Smooth muscle cell of the umbilical artery (primary cell): ENCODE measurements around the gene TSPAN5. TPM values are rescaled to one million over a fixed set of nuclear protein-coding genes. Genes with fewer than 3 reads are reported as not detected.

Experiments used
- total RNA-seq: library from RNA; depleted of rRNA; stranded (reverse); fragments of >200 nt; gene quantifications from 2 replicates; pipeline ENCODE4 v1.2.3, GENCODE V29; 2014

Gene TSPAN5
- total RNA-seq: 54.3 and 105 TPM in 2 replicates

DNA sequence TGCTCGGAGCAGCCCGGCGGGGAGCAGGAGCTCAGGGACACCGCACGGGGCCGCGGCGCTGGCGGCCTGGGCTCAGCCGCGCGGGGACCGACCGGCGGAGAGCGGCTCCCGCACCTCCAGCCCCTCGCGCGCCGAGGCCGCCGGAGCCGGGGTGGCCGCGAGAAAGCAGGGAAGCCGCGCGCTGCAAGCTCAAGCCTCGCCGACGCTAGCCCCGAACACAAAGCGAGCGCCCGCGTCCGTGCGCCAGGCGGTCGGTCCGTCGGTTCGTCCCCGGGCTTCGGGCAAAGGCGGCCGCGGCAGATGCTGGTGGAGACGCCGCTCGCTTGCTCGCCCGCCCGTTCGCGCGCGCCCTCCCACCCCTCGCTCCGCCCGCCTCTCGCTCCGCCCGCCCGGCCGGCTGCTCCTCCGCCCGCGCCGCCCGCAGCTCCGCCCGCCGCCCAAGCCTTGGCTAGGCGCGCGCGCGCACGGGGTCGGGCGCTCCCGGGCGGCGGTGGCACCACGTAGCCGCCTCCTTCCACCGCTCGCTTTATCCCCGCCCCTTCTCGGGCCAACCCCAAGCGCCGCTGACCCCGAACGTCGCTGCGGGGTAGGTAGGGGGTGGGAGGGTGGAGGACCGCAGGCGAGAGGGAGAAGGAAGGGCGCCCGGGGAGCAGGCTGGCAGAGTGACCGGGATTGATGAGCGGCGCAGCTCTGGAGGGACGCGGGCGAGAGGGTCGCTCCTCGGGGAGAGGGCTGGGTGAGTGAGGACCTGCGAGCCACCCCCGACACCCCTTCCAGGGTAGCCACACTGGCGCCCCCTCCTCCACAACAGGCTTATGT lies at the start of gene TSPAN5:
TSS of gene TSPAN5 (minus strand) at position 325 of the 819 bp plus-strand sequence.

